Measurements from ENCODE around the gene CIAO3.
"Not testable (repeated sequence)": the region's sequence is repeated elsewhere in the genome, so short reads cannot be mapped to it uniquely, and the experiment has no call there.

The CIAO3 gene

GRCh38 chr16:693364-693763 is 47.4 kb downstream of the CIAO3 start:
- no peak for DNase-seq (ENCODE audit: low read depth in 2 of 2)

- no peak for DNase-seq (ENCODE audit: low read depth in 2 of 2)
These were observed 48.3 kb downstream of the CIAO3 start for GRCh38 chr16:692356-693108.

GRCh38 chr16:691242-691641 is 49.6 kb downstream of the CIAO3 start:
- not testable (repeated sequence) for DNase-seq (ENCODE audit: low read depth in 2 of 2)

- no peak for DNase-seq (ENCODE audit: low read depth in 2 of 2)
These were observed 51.5 kb downstream of the CIAO3 start for GRCh38 chr16:689175-689897.

GRCh38 chr16:687499-687898 is 53.3 kb downstream of the CIAO3 start:
- DNase-seq (ENCODE audit: low read depth in 2 of 2) = no peak

- no peak for DNase-seq (ENCODE audit: low read depth in 2 of 2)
These were observed 54.1 kb downstream of the CIAO3 start for GRCh38 chr16:686459-687260.

- no peak for DNase-seq (ENCODE audit: low read depth in 2 of 2)
These were observed 54.8 kb downstream of the CIAO3 start for GRCh38 chr16:685967-686366.

GRCh38 chr16:684961-685696 is 55.7 kb downstream of the CIAO3 start:
- no peak for DNase-seq (ENCODE audit: low read depth in 2 of 2)

- peak; percentile 98 for DNase-seq (ENCODE audit: low read depth in 2 of 2)
These were observed 56.6 kb downstream of the CIAO3 start, which contains the start of gene JMJD8 for GRCh38 chr16:684071-684794. Gene JMJD8 (minus strand): TSS chr16:684334. CDS start chr16:684319, 15 bp downstream.

- DNase-seq (ENCODE audit: low read depth in 2 of 2) = no peak
These were observed 57.3 kb downstream of the CIAO3 start for GRCh38 chr16:683396-684070.

GRCh38 chr16:682493-683395 is 58.1 kb downstream of the CIAO3 start:
- DNase-seq (ENCODE audit: low read depth in 2 of 2) = no peak

- DNase-seq (ENCODE audit: low read depth in 2 of 2) = no peak
These were observed 58.9 kb downstream of the CIAO3 start for GRCh38 chr16:681746-682427.

- no peak for DNase-seq (ENCODE audit: low read depth in 2 of 2)
These were observed 59.6 kb downstream of the CIAO3 start for GRCh38 chr16:680967-681745.

- no peak for DNase-seq (ENCODE audit: low read depth in 2 of 2)
These were observed 60.2 kb downstream of the CIAO3 start for GRCh38 chr16:680625-680945.

- peak; percentile 79 to 86 for DNase-seq (ENCODE audit: low read depth in 2 of 2)
These were observed 60.8 kb downstream of the CIAO3 start, which contains the start of gene STUB1 for GRCh38 chr16:679814-680624. Gene STUB1 (plus strand): TSS chr16:680410. CDS start chr16:680526, 116 bp downstream.

All from stimulated activated CD8-positive, alpha-beta memory T cell treated with anti-CD3 and anti-CD28 coated beads, Interleukin-15, amount 100 ng/mL, for 48 hours (primary cell).